ENCODE results near the gene GPR75.

Gene GPR75

GRCh38 chr2:53880756-53881155, 21.0 kb upstream of the GPR75 start:
- Histone ChIP-seq H3K27me3 (ENCODE audit: control insufficient read depth, insufficient read depth, low read length) (no peaks in the 10 kb centered on the region), H3K27ac (ENCODE audit: low read length) (no peak overlapping the region), H3K36me3 (ENCODE audit: control insufficient read depth, insufficient read depth, low read length) (peaks cover 3% of the 10 kb centered on the region; the same call in 1 of the 2 replicates), H3K4me3 (ENCODE audit: low read length) (no peak overlapping the region), H3K9me3 (ENCODE audit: control insufficient read depth, insufficient read depth, low read length) (no peaks in the 10 kb centered on the region), H3K4me1 (ENCODE audit: control insufficient read depth, insufficient read depth, low read length) (no peaks in the 10 kb centered on the region)
- WGBS (ENCODE audit: insufficient coverage, insufficient read length) = no CpG with 5 or more reads among the region's 3 CpGs
- no peak for DNase-seq (ENCODE audit: low read depth, low spot score)

GRCh38 chr2:53877556-53877955, 17.8 kb upstream of the GPR75 start:
- H3K4me3 ChIP-seq (ENCODE audit: low read length) = no peak overlapping the region
- no peak overlapping the region for H3K27ac ChIP-seq (ENCODE audit: low read length)
- DNase-seq (ENCODE audit: low read depth, low spot score) = no peak
- H3K4me1 ChIP-seq (ENCODE audit: control insufficient read depth, insufficient read depth, low read length) = no peaks in the 10 kb centered on the region
- H3K27me3 ChIP-seq (ENCODE audit: control insufficient read depth, insufficient read depth, low read length) = no peaks in the 10 kb centered on the region
- H3K36me3 ChIP-seq (ENCODE audit: control insufficient read depth, insufficient read depth, low read length) = peaks cover 3% of the 10 kb centered on the region; the same call in 1 of the 2 replicates
- WGBS (ENCODE audit: insufficient coverage, insufficient read length) = no CpG with 5 or more reads among the region's 2 CpGs
- H3K9me3 ChIP-seq (ENCODE audit: control insufficient read depth, insufficient read depth, low read length) = no peaks in the 10 kb centered on the region

- no peak for DNase-seq (ENCODE audit: low read depth, low spot score)
Measured at GRCh38 chr2:53877112-53877511, 17.3 kb upstream of the GPR75 start.

GRCh38 chr2:53874401-53874950, 14.7 kb upstream of the GPR75 start:
- Histone ChIP-seq H3K27ac (ENCODE audit: low read length) (no peak overlapping the region), H3K4me1 (ENCODE audit: control insufficient read depth, insufficient read depth, low read length) (no peaks in the 10 kb centered on the region), H3K36me3 (ENCODE audit: control insufficient read depth, insufficient read depth, low read length) (peaks cover 3% of the 10 kb centered on the region; the same call in 1 of the 2 replicates), H3K4me3 (ENCODE audit: low read length) (no peak overlapping the region), H3K27me3 (ENCODE audit: control insufficient read depth, insufficient read depth, low read length) (no peaks in the 10 kb centered on the region), H3K9me3 (ENCODE audit: control insufficient read depth, insufficient read depth, low read length) (no peaks in the 10 kb centered on the region)
- DNase-seq (ENCODE audit: low read depth, low spot score) = no peak
- WGBS (ENCODE audit: insufficient coverage, insufficient read length) = no CpG with 5 or more reads among the region's 7 CpGs

More at GRCh38 chr2:53877112-53877511, 17.3 kb upstream of the GPR75 start:
- Histone ChIP-seq H3K27me3 (ENCODE audit: control insufficient read depth, insufficient read depth, low read length) (no peaks in the 10 kb centered on the region), H3K9me3 (ENCODE audit: control insufficient read depth, insufficient read depth, low read length) (no peaks in the 10 kb centered on the region), H3K27ac (ENCODE audit: low read length) (no peak overlapping the region), H3K4me1 (ENCODE audit: control insufficient read depth, insufficient read depth, low read length) (no peaks in the 10 kb centered on the region), H3K4me3 (ENCODE audit: low read length) (no peak overlapping the region), H3K36me3 (ENCODE audit: control insufficient read depth, insufficient read depth, low read length) (peaks cover 3% of the 10 kb centered on the region; the same call in 1 of the 2 replicates)
- WGBS (ENCODE audit: insufficient coverage, insufficient read length) = no CpG with 5 or more reads among the region's 1 CpG

- no peaks in the 10 kb centered on the region for H3K4me1 ChIP-seq (ENCODE audit: control insufficient read depth, insufficient read depth, low read length)
- no peaks in the 10 kb centered on the region for H3K9me3 ChIP-seq (ENCODE audit: control insufficient read depth, insufficient read depth, low read length)
- peaks cover 4% of the 10 kb centered on the region; the same call in 1 of the 2 replicates for H3K36me3 ChIP-seq (ENCODE audit: control insufficient read depth, insufficient read depth, low read length)
- no peak for DNase-seq (ENCODE audit: low read depth, low spot score)
- no CpG with 5 or more reads among the region's 2 CpGs for WGBS (ENCODE audit: insufficient coverage, insufficient read length)
- H3K4me3 ChIP-seq (ENCODE audit: low read length) = no peak overlapping the region
- no peaks in the 10 kb centered on the region for H3K27me3 ChIP-seq (ENCODE audit: control insufficient read depth, insufficient read depth, low read length)
- H3K27ac ChIP-seq (ENCODE audit: low read length) = no peak overlapping the region
Measured at GRCh38 chr2:53867773-53868172, 8.0 kb upstream of the GPR75 start.

- no peaks in the 10 kb centered on the region for H3K4me1 ChIP-seq (ENCODE audit: control insufficient read depth, insufficient read depth, low read length)
- H3K27ac ChIP-seq (ENCODE audit: low read length) = no peak overlapping the region
- no peaks in the 10 kb centered on the region for H3K9me3 ChIP-seq (ENCODE audit: control insufficient read depth, insufficient read depth, low read length)
- DNase-seq (ENCODE audit: low read depth, low spot score) = no peak
- no peak overlapping the region for H3K4me3 ChIP-seq (ENCODE audit: low read length)
- H3K36me3 ChIP-seq (ENCODE audit: control insufficient read depth, insufficient read depth, low read length) = peaks cover 4% of the 10 kb centered on the region; the same call in 1 of the 2 replicates
- H3K27me3 ChIP-seq (ENCODE audit: control insufficient read depth, insufficient read depth, low read length) = no peaks in the 10 kb centered on the region
- no CpG with 5 or more reads among the region's 5 CpGs for WGBS (ENCODE audit: insufficient coverage, insufficient read length)
Measured at GRCh38 chr2:53867169-53867568, 7.4 kb upstream of the GPR75 start.

- peaks cover 4% of the 10 kb centered on the region; the same call in 1 of the 2 replicates for H3K36me3 ChIP-seq (ENCODE audit: control insufficient read depth, insufficient read depth, low read length)
- no peak overlapping the region for H3K4me3 ChIP-seq (ENCODE audit: low read length)
- no peaks in the 10 kb centered on the region for H3K27me3 ChIP-seq (ENCODE audit: control insufficient read depth, insufficient read depth, low read length)
- WGBS (ENCODE audit: insufficient coverage, insufficient read length) = no CpG with 5 or more reads among the region's 5 CpGs
- no peak for DNase-seq (ENCODE audit: low read depth, low spot score)
- H3K4me1 ChIP-seq (ENCODE audit: control insufficient read depth, insufficient read depth, low read length) = no peaks in the 10 kb centered on the region
- H3K27ac ChIP-seq (ENCODE audit: low read length) = no peak overlapping the region
- no peaks in the 10 kb centered on the region for H3K9me3 ChIP-seq (ENCODE audit: control insufficient read depth, insufficient read depth, low read length)
Measured at GRCh38 chr2:53865962-53866361, 6.2 kb upstream of the GPR75 start.

- Histone ChIP-seq H3K4me3 (ENCODE audit: low read length) (no peak overlapping the region), H3K36me3 (ENCODE audit: control insufficient read depth, insufficient read depth, low read length) (peaks cover 4% of the 10 kb centered on the region; the same call in 1 of the 2 replicates), H3K27me3 (ENCODE audit: control insufficient read depth, insufficient read depth, low read length) (no peaks in the 10 kb centered on the region), H3K9me3 (ENCODE audit: control insufficient read depth, insufficient read depth, low read length) (no peaks in the 10 kb centered on the region), H3K4me1 (ENCODE audit: control insufficient read depth, insufficient read depth, low read length) (no peaks in the 10 kb centered on the region), H3K27ac (ENCODE audit: low read length) (no peak overlapping the region)
- no CpG with 5 or more reads among the region's 2 CpGs for WGBS (ENCODE audit: insufficient coverage, insufficient read length)
- no peak for DNase-seq (ENCODE audit: low read depth, low spot score)
Measured at GRCh38 chr2:53865264-53865663, 5.5 kb upstream of the GPR75 start.

- H3K9me3 ChIP-seq (ENCODE audit: control insufficient read depth, insufficient read depth, low read length) = no peaks in the 10 kb centered on the region
- peaks cover 4% of the 10 kb centered on the region; the same call in 1 of the 2 replicates for H3K36me3 ChIP-seq (ENCODE audit: control insufficient read depth, insufficient read depth, low read length)
- H3K27me3 ChIP-seq (ENCODE audit: control insufficient read depth, insufficient read depth, low read length) = no peaks in the 10 kb centered on the region
- no peaks in the 10 kb centered on the region for H3K4me1 ChIP-seq (ENCODE audit: control insufficient read depth, insufficient read depth, low read length)
- H3K27ac ChIP-seq (ENCODE audit: low read length) = no peak overlapping the region
- no peak for DNase-seq (ENCODE audit: low read depth, low spot score)
- WGBS (ENCODE audit: insufficient coverage, insufficient read length) = no CpG with 5 or more reads among the region's 6 CpGs
- no peak overlapping the region for H3K4me3 ChIP-seq (ENCODE audit: low read length)
Measured at GRCh38 chr2:53863538-53864227, 3.9 kb upstream of the GPR75 start.

GRCh38 chr2:53861824-53862223, 2.1 kb upstream of the GPR75 start:
- H3K36me3 ChIP-seq (ENCODE audit: control insufficient read depth, insufficient read depth, low read length) = peaks cover 4% of the 10 kb centered on the region; the same call in 1 of the 2 replicates
- no peak for DNase-seq (ENCODE audit: low read depth, low spot score)
- WGBS (ENCODE audit: insufficient coverage, insufficient read length) = no CpG with 5 or more reads among the region's 5 CpGs
- no peaks in the 10 kb centered on the region for H3K4me1 ChIP-seq (ENCODE audit: control insufficient read depth, insufficient read depth, low read length)
- no peak overlapping the region for H3K4me3 ChIP-seq (ENCODE audit: low read length)
- no peaks in the 10 kb centered on the region for H3K9me3 ChIP-seq (ENCODE audit: control insufficient read depth, insufficient read depth, low read length)
- H3K27ac ChIP-seq (ENCODE audit: low read length) = no peak overlapping the region
- no peaks in the 10 kb centered on the region for H3K27me3 ChIP-seq (ENCODE audit: control insufficient read depth, insufficient read depth, low read length)

Measured in iPS DF 6.9 (cell line).